ENCODE data around the gene PRAME. TPM values are rescaled to one million over a fixed set of nuclear protein-coding genes. Genes with fewer than 3 reads are reported as not detected.
"Not testable (repeated sequence)": the region's sequence is repeated elsewhere in the genome, so short reads cannot be mapped to it uniquely, and the experiment has no call there.

The PRAME gene
- total RNA-seq, 1 donor from 2014 or later = 0.21 TPM

DNA sequence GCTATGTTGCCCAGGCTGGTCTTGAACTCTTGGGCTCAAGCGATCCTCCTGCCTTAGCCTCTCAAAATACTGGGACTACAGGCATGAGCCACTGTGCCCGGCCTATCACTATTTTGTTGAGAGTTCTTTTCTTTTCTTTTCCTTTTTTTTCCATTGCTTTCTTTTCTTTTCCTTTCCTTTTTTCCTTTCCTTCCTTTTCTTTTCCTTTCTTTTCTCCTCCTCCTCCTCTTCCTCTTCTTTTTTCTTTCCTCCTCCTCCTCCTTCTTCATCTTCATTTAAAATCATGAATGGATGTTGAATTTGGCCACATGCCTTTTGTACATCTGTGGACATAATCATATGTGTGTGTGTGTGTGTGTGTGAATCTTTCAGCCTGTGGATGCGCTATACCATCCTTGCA is 25.7 kb upstream of the PRAME start:
- Mint-ChIP-seq H3K27ac (ENCODE audit: unreplicated experiment) (no peak overlapping the region), H3K4me1 (no peaks in the 10 kb centered on the region), H3K9me3 (no peaks in the 10 kb centered on the region), H3K36me3 (ENCODE audit: low read depth) (no peaks in the 10 kb centered on the region), H3K27me3 (ENCODE audit: low read depth) (peaks cover 82% of the 10 kb centered on the region), H3K4me3 (no peak overlapping the region)
- no peak for DNase-seq (ENCODE audit: low read depth, low spot score)
- TF ChIP-seq, protein P1, sequence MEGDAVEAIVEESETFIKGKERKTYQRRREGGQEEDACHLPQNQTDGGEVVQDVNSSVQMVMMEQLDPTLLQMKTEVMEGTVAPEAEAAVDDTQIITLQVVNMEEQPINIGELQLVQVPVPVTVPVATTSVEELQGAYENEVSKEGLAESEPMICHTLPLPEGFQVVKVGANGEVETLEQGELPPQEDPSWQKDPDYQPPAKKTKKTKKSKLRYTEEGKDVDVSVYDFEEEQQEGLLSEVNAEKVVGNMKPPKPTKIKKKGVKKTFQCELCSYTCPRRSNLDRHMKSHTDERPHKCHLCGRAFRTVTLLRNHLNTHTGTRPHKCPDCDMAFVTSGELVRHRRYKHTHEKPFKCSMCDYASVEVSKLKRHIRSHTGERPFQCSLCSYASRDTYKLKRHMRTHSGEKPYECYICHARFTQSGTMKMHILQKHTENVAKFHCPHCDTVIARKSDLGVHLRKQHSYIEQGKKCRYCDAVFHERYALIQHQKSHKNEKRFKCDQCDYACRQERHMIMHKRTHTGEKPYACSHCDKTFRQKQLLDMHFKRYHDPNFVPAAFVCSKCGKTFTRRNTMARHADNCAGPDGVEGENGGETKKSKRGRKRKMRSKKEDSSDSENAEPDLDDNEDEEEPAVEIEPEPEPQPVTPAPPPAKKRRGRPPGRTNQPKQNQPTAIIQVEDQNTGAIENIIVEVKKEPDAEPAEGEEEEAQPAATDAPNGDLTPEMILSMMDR (conservative IDR thresholded peaks at IDR 0.05) = no peak

DNA sequence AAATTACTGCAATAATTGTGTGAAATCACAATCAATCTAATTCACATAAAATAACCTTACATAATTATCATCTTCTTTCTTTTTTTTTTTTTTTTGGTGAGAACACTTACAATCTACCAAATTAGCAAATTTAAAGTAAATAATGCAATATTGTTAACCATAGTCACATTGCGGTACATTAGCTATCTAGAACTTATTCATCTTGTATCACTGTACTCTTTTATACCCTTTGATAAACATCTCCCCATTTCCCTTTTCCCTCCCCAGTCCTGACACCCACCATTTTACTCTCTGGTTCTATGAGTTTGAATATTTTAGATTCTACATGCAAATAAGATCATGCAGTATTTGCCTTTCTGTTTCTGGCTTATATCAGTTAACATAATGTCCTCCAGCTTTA is 24.0 kb upstream of the PRAME start:
- H3K4me1 Mint-ChIP-seq = no peaks in the 10 kb centered on the region
- no peaks in the 10 kb centered on the region for H3K36me3 Mint-ChIP-seq (ENCODE audit: low read depth)
- TF ChIP-seq, protein P1 (conservative IDR thresholded peaks at IDR 0.05) = no peak
- H3K4me3 Mint-ChIP-seq = no peak overlapping the region
- H3K27me3 Mint-ChIP-seq (ENCODE audit: low read depth) = peaks cover 74% of the 10 kb centered on the region
- H3K27ac Mint-ChIP-seq (ENCODE audit: unreplicated experiment) = no peak overlapping the region
- DNase-seq (ENCODE audit: low read depth, low spot score) = no peak
- H3K9me3 Mint-ChIP-seq = no peaks in the 10 kb centered on the region

DNA sequence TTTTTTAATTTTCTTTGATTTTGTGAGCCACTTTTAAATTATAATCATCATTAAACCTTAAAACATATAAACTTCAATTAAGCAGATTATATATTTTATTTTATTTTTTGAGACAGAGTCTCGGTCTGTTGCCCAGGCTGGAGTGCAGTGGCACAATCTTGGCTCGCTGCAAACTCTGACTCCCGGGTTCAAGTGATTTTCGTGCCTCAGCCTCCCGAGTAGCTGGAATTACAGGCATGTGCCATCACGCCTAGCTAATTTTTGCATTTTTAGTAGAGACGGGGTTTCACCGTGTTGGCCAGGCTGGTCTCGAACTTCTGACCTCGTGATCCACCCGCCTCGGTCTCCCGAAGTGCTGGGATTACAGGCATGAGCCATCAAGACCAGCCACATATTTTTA is 22.5 kb upstream of the PRAME start:
- not testable (repeated sequence) for H3K27ac Mint-ChIP-seq (ENCODE audit: unreplicated experiment); H3K4me1 Mint-ChIP-seq; H3K9me3 Mint-ChIP-seq; H3K36me3 Mint-ChIP-seq (ENCODE audit: low read depth); DNase-seq (ENCODE audit: low read depth, low spot score); H3K4me3 Mint-ChIP-seq
- peaks cover 70% of the 10 kb centered on the region for H3K27me3 Mint-ChIP-seq (ENCODE audit: low read depth)

DNA sequence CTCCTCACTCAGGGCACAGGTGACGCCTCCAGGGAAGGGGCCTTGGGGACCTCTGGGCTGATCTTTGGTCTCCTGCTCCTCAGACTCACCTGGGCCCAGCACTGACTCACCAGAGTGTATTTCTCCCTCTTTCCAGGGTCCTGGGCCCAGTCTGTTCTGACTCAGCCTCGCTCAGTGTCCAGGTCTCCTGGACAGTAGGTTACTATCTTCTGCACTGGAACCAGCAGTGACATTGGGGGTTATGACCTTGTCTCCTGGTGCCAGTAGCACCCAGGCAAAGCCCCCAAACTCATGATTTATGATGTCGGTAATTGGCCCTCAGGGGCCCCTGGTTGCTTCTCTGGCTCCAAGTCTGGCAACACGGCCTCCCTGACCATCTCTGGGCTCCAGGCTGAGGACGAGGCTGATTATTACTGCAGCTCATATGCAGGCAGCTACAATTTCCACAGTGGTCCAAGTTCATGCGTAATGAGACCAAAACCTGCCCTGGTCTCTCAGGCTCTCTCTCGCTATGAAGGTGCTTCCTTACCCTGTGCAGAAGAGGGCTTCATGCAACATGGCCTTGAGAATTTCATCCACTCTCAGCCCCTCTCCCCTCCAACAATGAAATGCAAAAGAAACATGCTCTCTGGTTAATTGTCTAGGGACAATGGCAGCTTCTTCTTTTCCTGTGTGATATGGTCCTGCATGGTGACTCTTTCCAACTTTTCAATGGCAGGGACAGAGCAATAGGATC is 21.0 kb upstream of the PRAME start:
- no peak overlapping the region for H3K4me3 Mint-ChIP-seq
- no peaks in the 10 kb centered on the region for H3K36me3 Mint-ChIP-seq (ENCODE audit: low read depth)
- H3K27me3 Mint-ChIP-seq (ENCODE audit: low read depth) = peaks cover 71% of the 10 kb centered on the region

DNA sequence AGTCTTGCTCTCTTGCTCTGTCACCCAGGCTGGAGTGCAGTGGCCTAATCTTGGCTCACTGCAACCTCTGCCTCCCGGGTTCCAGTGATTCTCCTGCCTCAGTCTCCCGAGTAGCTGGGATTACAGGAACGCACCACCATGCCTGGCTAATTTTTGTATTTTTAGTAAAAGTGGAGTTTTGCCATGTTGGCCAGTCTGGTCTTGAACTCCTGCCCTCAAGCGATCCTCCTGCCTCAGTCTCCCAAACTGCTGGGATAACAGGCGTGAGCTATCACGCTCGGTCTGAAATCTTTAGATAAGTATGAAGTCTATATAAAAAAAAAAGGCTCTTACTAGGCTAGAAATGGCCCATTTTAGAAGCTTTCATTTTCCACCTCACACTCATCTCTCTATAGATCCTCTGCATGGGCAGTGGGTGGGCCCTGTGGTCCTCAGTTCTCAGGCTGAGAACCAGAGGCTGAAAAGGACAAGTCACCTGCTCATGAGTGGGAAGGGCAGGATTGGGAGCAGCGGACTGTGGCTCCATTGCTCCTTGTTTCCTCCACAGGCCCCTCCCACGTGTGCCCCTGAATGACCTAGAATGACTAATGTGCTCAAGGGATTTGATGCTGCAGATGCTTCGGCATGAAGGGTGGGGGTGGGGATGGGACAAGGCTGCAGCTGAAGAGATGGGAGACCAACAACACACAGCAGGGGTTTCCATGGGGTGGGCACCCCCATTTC is 19.8 kb upstream of the PRAME start:
- Mint-ChIP-seq H3K9me3 (no peaks in the 10 kb centered on the region), H3K27ac (ENCODE audit: unreplicated experiment) (no peak overlapping the region), H3K27me3 (ENCODE audit: low read depth) (peaks cover 71% of the 10 kb centered on the region), H3K4me1 (no peaks in the 10 kb centered on the region), H3K4me3 (no peak overlapping the region), H3K36me3 (ENCODE audit: low read depth) (no peaks in the 10 kb centered on the region)
- TF ChIP-seq, protein P1 (conservative IDR thresholded peaks at IDR 0.05) = no peak
- no peak for DNase-seq (ENCODE audit: low read depth, low spot score)

More for the DNA sequence above, 21.0 kb upstream of the PRAME start:
- Mint-ChIP-seq H3K4me1 (no peaks in the 10 kb centered on the region), H3K27ac (ENCODE audit: unreplicated experiment) (no peak overlapping the region), H3K9me3 (no peaks in the 10 kb centered on the region)
- TF ChIP-seq, protein P1 (conservative IDR thresholded peaks at IDR 0.05) = no peak
- DNase-seq (ENCODE audit: low read depth, low spot score) = no peak

DNA sequence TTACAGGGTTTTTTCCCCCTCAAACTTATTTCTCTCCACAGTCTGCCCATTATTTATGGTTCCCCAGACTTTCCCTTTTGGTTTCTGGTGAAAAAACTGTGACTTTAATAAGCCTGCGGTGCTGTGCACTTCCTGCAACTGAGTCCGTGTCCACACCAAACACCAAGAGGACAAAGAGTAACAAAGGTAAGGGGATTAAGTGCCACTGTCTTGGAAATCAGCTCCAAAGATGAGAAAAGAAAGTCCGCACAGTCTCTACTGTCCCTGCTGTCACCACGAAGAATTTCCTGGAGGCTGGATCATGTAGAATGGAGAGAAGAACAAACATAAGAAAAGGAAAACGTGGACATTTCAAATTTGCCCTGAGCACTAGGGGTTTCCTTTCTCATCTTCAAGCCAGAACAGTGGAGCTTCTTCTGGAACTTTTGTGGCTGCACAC is 17.9 kb upstream of the PRAME start:
- no peak overlapping the region for H3K27ac Mint-ChIP-seq (ENCODE audit: unreplicated experiment)
- H3K9me3 Mint-ChIP-seq = no peaks in the 10 kb centered on the region
- H3K4me3 Mint-ChIP-seq = no peak overlapping the region
- no peaks in the 10 kb centered on the region for H3K4me1 Mint-ChIP-seq
- TF ChIP-seq, protein P1 (conservative IDR thresholded peaks at IDR 0.05) = no peak
- DNase-seq (ENCODE audit: low read depth, low spot score) = no peak
- peaks cover 73% of the 10 kb centered on the region for H3K27me3 Mint-ChIP-seq (ENCODE audit: low read depth)
- no peaks in the 10 kb centered on the region for H3K36me3 Mint-ChIP-seq (ENCODE audit: low read depth)
